Parathyroid adenoma (tissue), 2 donors: ENCODE results near the gene CFP.

Source experiments
- H2AFZ ChIP-seq: fragments of 300-600 bp; sonication (generic); one replicate; pipeline ENCODE4 v1.7.0; 2017; ENCODE audit warnings: antibody characterized with exemption, mild to moderate bottlenecking
- H3K27ac ChIP-seq: fragments of 300-600 bp; sonication (generic); one replicate; pipeline ENCODE4 v1.7.0; 2017
- H3K27me3 ChIP-seq: fragments of 300-600 bp; sonication (generic); one replicate; pipeline ENCODE4 v1.7.0; 2017; ENCODE audit warnings: low read length; ENCODE audit not compliant: control insufficient read depth, insufficient read depth
- H3K36me3 ChIP-seq: fragments of 300-600 bp; sonication (generic); one replicate; pipeline ENCODE4 v1.7.0; 2017; ENCODE audit warnings: low read length; ENCODE audit not compliant: control insufficient read depth, insufficient read depth
- H3K4me1 ChIP-seq: fragments of 300-600 bp; sonication (generic); one replicate; pipeline ENCODE4 v1.7.0; 2017; ENCODE audit warnings: control low read depth
- H3K4me2 ChIP-seq: fragments of 300-600 bp; sonication (generic); one replicate; pipeline ENCODE4 v1.7.0; 2017; ENCODE audit warnings: low read length
- H3K4me3 ChIP-seq: fragments of 300-600 bp; sonication (generic); one replicate; pipeline ENCODE4 v1.7.0; 2017; ENCODE audit warnings: low read depth, low read length
- H3K79me2 ChIP-seq: fragments of 300-600 bp; sonication (generic); one replicate; pipeline ENCODE4 v1.7.0; 2017; ENCODE audit warnings: control low read depth
- H3K9ac ChIP-seq: fragments of 300-600 bp; sonication (generic); one replicate; pipeline ENCODE4 v1.7.0; 2017; ENCODE audit warnings: mild to moderate bottlenecking
- H3K9me3 ChIP-seq: fragments of 300-600 bp; sonication (generic); one replicate; pipeline ENCODE4 v1.7.0; 2017; ENCODE audit warnings: low read length; ENCODE audit not compliant: control insufficient read depth
- CTCF ChIP-seq: fragments of 300-600 bp; sonication (generic); IDR thresholded peaks from one replicate; pipeline ENCODE4 v1.7.0; 2017; ENCODE audit warnings: antibody characterized with exemption, mild to moderate bottlenecking
- donor health status: primary hyperparathyroidism.

The CFP gene

GRCh38 chrX:47587906-47588735 lies 41.6 kb downstream of the CFP start:
- Histone ChIP-seq H3K27me3 (no peaks in the 10 kb centered on the region), H3K4me3 (no peak overlapping the region), H3K9me3 (no peaks in the 10 kb centered on the region), H3K27ac (no peak overlapping the region), H3K4me2 (no peak overlapping the region), H3K36me3 (no peaks in the 10 kb centered on the region), H3K4me1 (no peaks in the 10 kb centered on the region), H3K9ac (no peak overlapping the region), H2AFZ (no peak overlapping the region), H3K79me2 (no peaks in the 10 kb centered on the region)
- TF ChIP-seq CTCF: no peak

- Histone ChIP-seq H3K9me3 (no peaks in the 10 kb centered on the region), H2AFZ (no peak overlapping the region), H3K4me1 (no peaks in the 10 kb centered on the region), H3K9ac (no peak overlapping the region), H3K4me3 (no peak overlapping the region), H3K4me2 (no peak overlapping the region), H3K27me3 (no peaks in the 10 kb centered on the region), H3K36me3 (no peaks in the 10 kb centered on the region), H3K79me2 (no peaks in the 10 kb centered on the region), H3K27ac (no peak overlapping the region)
- no peak for TF ChIP-seq CTCF
These were observed 42.4 kb downstream of the CFP start for GRCh38 chrX:47587091-47587891.

GRCh38 chrX:47586043-47586787 lies 43.5 kb downstream of the CFP start:
- Histone ChIP-seq H2AFZ (no peak overlapping the region), H3K4me3 (no peak overlapping the region), H3K79me2 (no peaks in the 10 kb centered on the region), H3K4me1 (no peaks in the 10 kb centered on the region), H3K9me3 (no peaks in the 10 kb centered on the region), H3K36me3 (no peaks in the 10 kb centered on the region), H3K27me3 (no peaks in the 10 kb centered on the region), H3K27ac (no peak overlapping the region), H3K4me2 (no peak overlapping the region), H3K9ac (no peak overlapping the region)
- no peak for TF ChIP-seq CTCF

GRCh38 chrX:47585273-47585672 lies 44.5 kb downstream of the CFP start:
- no peak overlapping the region for H3K4me3 ChIP-seq
- H3K27ac ChIP-seq: no peak overlapping the region

More at GRCh38 chrX:47585273-47585672, 44.5 kb downstream of the CFP start:
- Histone ChIP-seq H3K79me2 (no peaks in the 10 kb centered on the region), H3K36me3 (no peaks in the 10 kb centered on the region), H3K9me3 (no peaks in the 10 kb centered on the region), H3K4me2 (no peak overlapping the region), H2AFZ (no peak overlapping the region), H3K27me3 (no peaks in the 10 kb centered on the region), H3K4me1 (no peaks in the 10 kb centered on the region), H3K9ac (no peak overlapping the region)
- TF ChIP-seq CTCF: no peak
